LNCaP clone FGC (cell line): ENCODE results near the gene RTN3.
"Not testable (repeated sequence)": the region's sequence is repeated elsewhere in the genome, so short reads cannot be mapped to it uniquely, and the experiment has no call there.

ENCODE experiments used
- DNase-seq: peaks from one replicate; pipeline ENCODE4 v3.0.0-alpha.2; 2011; ENCODE audit warnings: low read depth
- H3K4me3 ChIP-seq: 2 replicates; pipeline ENCODE4 v1.5.1; 2011; ENCODE audit warnings: mild to moderate bottlenecking, low read depth, low read length, control low read depth
- TF ChIP-seq, protein P1 (sequence below): IDR thresholded peaks from 2 replicates; pipeline ENCODE4 v1.5.1; 2012; ENCODE audit warnings: mild to moderate bottlenecking; ENCODE audit not compliant: control insufficient read depth, insufficient read depth; ENCODE audit errors: extremely low read depth

The RTN3 gene, protein sequence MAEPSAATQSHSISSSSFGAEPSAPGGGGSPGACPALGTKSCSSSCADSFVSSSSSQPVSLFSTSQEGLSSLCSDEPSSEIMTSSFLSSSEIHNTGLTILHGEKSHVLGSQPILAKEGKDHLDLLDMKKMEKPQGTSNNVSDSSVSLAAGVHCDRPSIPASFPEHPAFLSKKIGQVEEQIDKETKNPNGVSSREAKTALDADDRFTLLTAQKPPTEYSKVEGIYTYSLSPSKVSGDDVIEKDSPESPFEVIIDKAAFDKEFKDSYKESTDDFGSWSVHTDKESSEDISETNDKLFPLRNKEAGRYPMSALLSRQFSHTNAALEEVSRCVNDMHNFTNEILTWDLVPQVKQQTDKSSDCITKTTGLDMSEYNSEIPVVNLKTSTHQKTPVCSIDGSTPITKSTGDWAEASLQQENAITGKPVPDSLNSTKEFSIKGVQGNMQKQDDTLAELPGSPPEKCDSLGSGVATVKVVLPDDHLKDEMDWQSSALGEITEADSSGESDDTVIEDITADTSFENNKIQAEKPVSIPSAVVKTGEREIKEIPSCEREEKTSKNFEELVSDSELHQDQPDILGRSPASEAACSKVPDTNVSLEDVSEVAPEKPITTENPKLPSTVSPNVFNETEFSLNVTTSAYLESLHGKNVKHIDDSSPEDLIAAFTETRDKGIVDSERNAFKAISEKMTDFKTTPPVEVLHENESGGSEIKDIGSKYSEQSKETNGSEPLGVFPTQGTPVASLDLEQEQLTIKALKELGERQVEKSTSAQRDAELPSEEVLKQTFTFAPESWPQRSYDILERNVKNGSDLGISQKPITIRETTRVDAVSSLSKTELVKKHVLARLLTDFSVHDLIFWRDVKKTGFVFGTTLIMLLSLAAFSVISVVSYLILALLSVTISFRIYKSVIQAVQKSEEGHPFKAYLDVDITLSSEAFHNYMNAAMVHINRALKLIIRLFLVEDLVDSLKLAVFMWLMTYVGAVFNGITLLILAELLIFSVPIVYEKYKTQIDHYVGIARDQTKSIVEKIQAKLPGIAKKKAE

GRCh38 chr11:63681321-63682065, at the start of gene RTN3:
Gene RTN3 (plus strand): TSS chr11:63681500. CDS start chr11:63681637, 137 bp downstream.
- peak within 1 kb of the TSS; percentile 86 for H3K4me3 ChIP-seq
- TF ChIP-seq, protein P1, sequence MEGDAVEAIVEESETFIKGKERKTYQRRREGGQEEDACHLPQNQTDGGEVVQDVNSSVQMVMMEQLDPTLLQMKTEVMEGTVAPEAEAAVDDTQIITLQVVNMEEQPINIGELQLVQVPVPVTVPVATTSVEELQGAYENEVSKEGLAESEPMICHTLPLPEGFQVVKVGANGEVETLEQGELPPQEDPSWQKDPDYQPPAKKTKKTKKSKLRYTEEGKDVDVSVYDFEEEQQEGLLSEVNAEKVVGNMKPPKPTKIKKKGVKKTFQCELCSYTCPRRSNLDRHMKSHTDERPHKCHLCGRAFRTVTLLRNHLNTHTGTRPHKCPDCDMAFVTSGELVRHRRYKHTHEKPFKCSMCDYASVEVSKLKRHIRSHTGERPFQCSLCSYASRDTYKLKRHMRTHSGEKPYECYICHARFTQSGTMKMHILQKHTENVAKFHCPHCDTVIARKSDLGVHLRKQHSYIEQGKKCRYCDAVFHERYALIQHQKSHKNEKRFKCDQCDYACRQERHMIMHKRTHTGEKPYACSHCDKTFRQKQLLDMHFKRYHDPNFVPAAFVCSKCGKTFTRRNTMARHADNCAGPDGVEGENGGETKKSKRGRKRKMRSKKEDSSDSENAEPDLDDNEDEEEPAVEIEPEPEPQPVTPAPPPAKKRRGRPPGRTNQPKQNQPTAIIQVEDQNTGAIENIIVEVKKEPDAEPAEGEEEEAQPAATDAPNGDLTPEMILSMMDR, result no peak
- DNase-seq, result peak; percentile 90

DNA sequence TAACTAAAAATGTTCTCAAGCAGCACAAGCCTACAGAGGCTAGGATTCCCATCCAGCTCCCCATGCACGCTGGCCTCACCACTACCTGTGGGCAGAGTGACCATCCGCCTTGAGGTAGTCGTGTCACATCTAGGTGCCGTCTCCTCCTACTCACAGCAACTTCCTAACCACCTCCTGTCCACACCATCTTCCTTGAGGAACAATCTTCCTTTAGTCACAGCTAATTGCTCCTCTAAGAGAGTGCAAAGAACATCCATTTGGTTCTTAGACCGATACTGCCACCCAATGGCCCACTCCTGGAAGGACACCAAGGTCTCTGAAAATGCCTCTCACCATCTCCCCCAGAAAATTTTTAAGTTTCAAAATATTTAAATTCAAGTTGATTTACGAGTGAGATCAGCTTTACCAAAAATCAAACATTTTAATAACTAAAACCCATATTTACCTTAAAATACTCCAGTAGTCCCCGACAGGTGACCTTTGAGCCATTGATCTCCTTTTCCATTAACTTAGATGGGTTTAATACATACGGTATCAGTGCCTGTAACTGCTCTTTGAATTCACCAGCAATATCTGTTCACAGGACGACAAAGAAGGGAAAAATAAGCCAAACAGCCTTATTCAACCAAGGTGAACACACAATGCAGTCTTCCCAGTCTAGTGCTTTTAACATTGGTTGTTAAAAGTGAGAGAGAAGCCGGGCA, 45.4 kb upstream of the RTN3 start:
- TF ChIP-seq, protein P1, result peak; percentile 85
- peak; percentile 36 for DNase-seq
- H3K4me3 ChIP-seq, result no peak overlapping the region

- DNase-seq, H3K4me3 ChIP-seq: not testable (repeated sequence)
These were observed 42.9 kb upstream of the RTN3 start for GRCh38 chr11:63638436-63638835.

GRCh38 chr11:63639199-63639832, 42.0 kb upstream of the RTN3 start:
- TF ChIP-seq, protein P1, result peak; percentile 26; the same call in 1 of the 2 replicates
- H3K4me3 ChIP-seq, result no peak overlapping the region
- DNase-seq, result no peak

- DNase-seq, result no peak
- TF ChIP-seq, protein P1, result no peak
- H3K4me3 ChIP-seq, result no peak overlapping the region
These were observed 39.6 kb upstream of the RTN3 start for GRCh38 chr11:63641727-63642126.

DNA sequence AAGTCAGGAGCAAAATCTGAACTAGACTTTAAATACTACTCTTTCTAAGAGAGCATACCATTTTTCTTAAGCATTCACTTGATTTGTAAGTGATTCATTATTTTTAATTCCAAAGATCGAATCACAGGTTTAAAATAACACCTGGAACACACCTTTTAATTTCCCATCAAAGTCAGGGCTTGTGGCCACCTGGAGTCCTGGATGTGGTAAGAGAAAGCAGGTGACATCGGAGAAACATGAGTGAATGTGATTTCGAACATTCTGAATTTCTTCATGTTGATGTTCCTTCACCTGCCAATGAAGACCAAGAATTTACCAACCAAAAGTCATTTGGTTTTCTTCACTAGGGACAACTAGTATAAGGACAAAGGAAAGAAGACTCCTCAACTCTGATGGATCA, 38.1 kb upstream of the RTN3 start:
- no peak overlapping the region for H3K4me3 ChIP-seq
- TF ChIP-seq, protein P1, result no peak
- no peak for DNase-seq
